GM19099 (cell line): ENCODE results near the gene DCC.

Experiments
- POLR2A ChIP-seq: IDR thresholded peaks from 3 replicates; pipeline ENCODE4 v1.6.1; 2011; ENCODE audit warnings: low read depth; ENCODE audit not compliant: insufficient read length; ENCODE audit errors: extremely low read depth

DCC gene

GRCh38 chr18:53142005-53142404, 802.0 kb downstream of the DCC start:
- no peak for TF ChIP-seq POLR2A

- TF ChIP-seq POLR2A = no peak
These were observed 807.5 kb downstream of the DCC start for GRCh38 chr18:53147472-53147871.

DNA sequence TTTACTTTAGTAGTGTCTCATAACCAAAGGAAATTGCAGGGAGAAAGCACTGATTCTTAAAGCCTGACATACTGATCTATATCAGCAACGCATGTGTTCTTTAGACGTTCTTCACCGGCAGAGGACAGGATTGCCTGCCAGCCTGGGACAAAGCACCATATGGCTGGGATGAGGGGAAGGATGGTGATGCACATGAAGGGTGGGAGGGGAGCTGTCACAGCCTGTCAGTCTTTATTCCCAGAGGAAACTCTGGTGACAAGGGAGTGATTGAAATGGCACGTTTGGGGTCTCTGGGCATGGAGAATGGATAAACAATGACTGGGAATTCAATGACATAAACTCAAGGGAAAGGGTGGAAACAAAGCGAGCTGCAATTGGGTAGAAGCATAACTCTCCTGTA, 808.1 kb downstream of the DCC start:
- TF ChIP-seq POLR2A = no peak

- TF ChIP-seq POLR2A = no peak
These were observed 812.5 kb downstream of the DCC start for GRCh38 chr18:53152476-53152875.

DNA sequence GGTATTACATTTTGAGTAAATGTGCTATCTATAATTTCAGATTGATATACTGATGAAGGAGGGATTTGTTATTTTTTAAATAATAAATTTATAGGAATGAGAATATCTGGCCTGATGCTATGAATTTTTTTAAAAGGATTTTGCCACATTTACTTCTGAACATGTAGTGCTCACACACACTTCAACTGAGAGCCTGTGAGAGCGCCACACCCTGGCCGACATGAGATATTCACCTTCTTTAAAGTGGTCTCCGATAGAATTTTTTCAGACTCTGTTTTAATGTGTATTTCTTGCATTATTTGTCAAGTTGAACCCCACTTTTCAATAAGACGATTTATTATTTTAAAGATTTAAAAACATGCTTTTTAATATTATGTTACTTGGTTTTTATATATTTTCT, 813.3 kb downstream of the DCC start:
- TF ChIP-seq POLR2A = no peak

- TF ChIP-seq POLR2A = no peak
These were observed 813.8 kb downstream of the DCC start for GRCh38 chr18:53153800-53154199.

- no peak for TF ChIP-seq POLR2A
These were observed 825.8 kb downstream of the DCC start for GRCh38 chr18:53165770-53166169.

GRCh38 chr18:53169346-53169745, 829.3 kb downstream of the DCC start:
- TF ChIP-seq POLR2A = no peak

DNA sequence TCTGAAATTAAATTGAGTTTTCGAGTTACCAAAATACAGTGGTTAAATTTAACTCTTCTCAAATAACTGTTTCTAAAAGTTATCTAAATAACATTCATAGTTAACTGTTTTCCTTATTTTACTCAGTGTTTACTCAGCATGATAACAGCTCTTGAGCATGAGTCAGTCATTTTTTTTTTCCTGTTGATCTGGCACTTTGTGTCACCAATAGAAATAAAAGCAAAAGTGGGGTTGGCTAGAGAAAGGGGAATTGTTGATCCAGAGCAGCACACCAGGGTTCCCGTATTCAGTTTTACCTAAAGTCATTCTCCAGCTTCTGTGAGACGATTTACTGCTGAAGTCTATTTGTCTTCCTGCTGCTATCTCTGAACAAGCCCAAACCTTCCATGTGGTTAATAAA, 851.6 kb downstream of the DCC start:
- TF ChIP-seq POLR2A = no peak

GRCh38 chr18:53193870-53194269, 853.9 kb downstream of the DCC start:
- no peak for TF ChIP-seq POLR2A

- no peak for TF ChIP-seq POLR2A
These were observed 879.9 kb downstream of the DCC start for GRCh38 chr18:53219853-53220252.

DNA sequence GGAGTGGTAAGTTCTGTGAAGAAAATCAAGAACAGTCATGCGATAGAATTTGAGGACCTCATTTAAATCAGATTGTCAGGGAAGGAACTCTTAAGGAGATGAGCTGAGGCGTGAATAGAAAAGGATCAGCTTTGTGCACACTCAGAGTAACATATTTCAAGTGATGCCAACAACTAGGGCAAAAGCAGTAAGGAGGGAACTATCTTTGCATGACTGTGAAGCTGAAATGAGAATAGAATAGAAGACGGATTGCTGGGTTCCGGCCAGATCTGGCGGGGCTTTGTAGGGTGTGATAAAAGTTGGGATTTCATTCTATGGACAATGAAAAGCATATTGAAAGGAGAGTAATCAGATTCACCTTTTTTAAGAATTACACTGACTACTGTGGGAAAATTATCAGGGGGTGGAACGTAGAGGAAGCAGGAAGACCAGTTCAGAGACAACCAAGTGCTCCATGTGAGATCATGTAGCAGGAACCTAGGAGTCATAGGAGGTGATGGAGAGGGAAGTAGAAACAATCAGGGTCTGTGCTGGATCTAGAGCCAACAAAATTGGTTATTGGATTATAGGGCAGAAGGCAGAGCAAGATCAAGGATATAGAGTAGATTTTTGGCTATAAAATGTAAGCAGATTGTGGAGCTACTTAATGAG, 884.3 kb downstream of the DCC start:
- no peak for TF ChIP-seq POLR2A

- TF ChIP-seq POLR2A = no peak
These were observed 885.7 kb downstream of the DCC start for GRCh38 chr18:53225567-53226325.

GRCh38 chr18:53234610-53235009, 894.6 kb downstream of the DCC start:
- TF ChIP-seq POLR2A = no peak

- TF ChIP-seq POLR2A = no peak
These were observed 901.2 kb downstream of the DCC start for GRCh38 chr18:53241161-53241560.

DNA sequence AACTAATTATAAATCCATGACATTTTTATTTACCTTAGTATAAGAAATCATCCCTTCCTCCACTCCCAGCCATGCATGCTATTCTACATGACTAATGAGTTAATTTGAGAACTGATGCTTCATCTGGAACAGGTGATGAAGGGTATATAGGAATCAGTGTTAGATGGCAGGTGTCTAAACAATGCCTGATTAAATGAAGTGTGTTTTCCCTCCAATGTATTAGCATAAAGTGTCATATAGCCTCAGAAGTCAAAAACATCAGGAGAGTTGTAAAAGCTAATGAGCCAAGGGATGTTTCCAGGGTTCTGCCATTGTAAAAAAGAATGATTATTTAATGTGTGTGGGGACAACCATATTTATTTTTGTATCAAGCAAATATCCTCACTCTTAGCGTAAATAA, 913.8 kb downstream of the DCC start:
- TF ChIP-seq POLR2A = no peak
